Natural killer cell (primary cell): Measurements from ENCODE around the gene EPB41L4B. TPM values are rescaled to one million over a fixed set of nuclear protein-coding genes. Genes with fewer than 3 reads are reported as not detected.

ENCODE experiments used
- ATAC-seq, 3 donors: fragments of 150-1000 bp in 2 of 3; fragments of 200-7000 bp in 1 of 3; cut with Tn5 transposase; 1 replicate in 1 of 3; 2 replicates in 2 of 3; pipeline ENCODE4 v1.10.0; 2021; ENCODE audit warnings: mild to moderate bottlenecking in 2 of 3, moderate library complexity in 2 of 3
- DNase-seq, 2 donors: peaks; one replicate each; pipeline versions ENCODE4 v3.0.0 to v3.0.0-alpha.2; 2013 to 2021; ENCODE audit warnings: mixed read lengths in 1 of 2
- H3K27ac ChIP-seq: one replicate; pipeline ENCODE4 v1.5.1; 2013; ENCODE audit warnings: mild to moderate bottlenecking, low read length
- H3K27me3 ChIP-seq: one replicate; pipeline ENCODE4 v1.6.1; 2013; ENCODE audit warnings: low read length; ENCODE audit not compliant: control insufficient read depth, insufficient read depth
- H3K36me3 ChIP-seq: one replicate; pipeline ENCODE4 v1.6.1; 2013; ENCODE audit warnings: low read length; ENCODE audit not compliant: control insufficient read depth, insufficient read depth
- H3K4me1 ChIP-seq: one replicate; pipeline ENCODE4 v1.6.1; 2013; ENCODE audit warnings: low read length; ENCODE audit not compliant: control insufficient read depth, insufficient read depth
- H3K4me3 ChIP-seq: one replicate; pipeline ENCODE4 v1.5.1; 2013; ENCODE audit warnings: low read length
- H3K9me3 ChIP-seq: one replicate; pipeline ENCODE4 v1.6.1; 2013; ENCODE audit warnings: low read length; ENCODE audit not compliant: control insufficient read depth, insufficient read depth
- H3K27ac Mint-ChIP-seq, 2 donors: one replicate each; pipeline ENCODE4 v1.8.0; 2022; ENCODE audit warnings: mild to moderate bottlenecking in 2 of 2, mixed read lengths in 2 of 2, moderate library complexity in 1 of 2
- H3K27me3 Mint-ChIP-seq, 2 donors: one replicate each; pipeline ENCODE4 v1.8.0; 2022; ENCODE audit warnings: low read depth in 2 of 2, mixed read lengths in 2 of 2
- H3K36me3 Mint-ChIP-seq: one replicate; pipeline ENCODE4 v1.8.0; 2022; ENCODE audit warnings: mixed read lengths
- H3K4me1 Mint-ChIP-seq, 2 donors: one replicate each; pipeline ENCODE4 v1.8.0; 2022; ENCODE audit warnings: mixed read lengths in 2 of 2
- H3K4me3 Mint-ChIP-seq: one replicate; pipeline ENCODE4 v1.8.0; 2022; ENCODE audit warnings: mild to moderate bottlenecking, moderate library complexity, mixed read lengths
- H3K9me3 Mint-ChIP-seq, 2 donors: one replicate each; pipeline ENCODE4 v1.8.0; 2022; ENCODE audit warnings: mixed read lengths in 2 of 2
- CTCF ChIP-seq: fragments of 200-600 bp; IDR thresholded peaks from one replicate; pipeline ENCODE4 v1.8.0; 2022; ENCODE audit warnings: antibody characterized with exemption
- WGBS: methylation state at CpG from one replicate; pipeline ENCODE4 v1.1.7; 2013; ENCODE audit warnings: missing lambda C conversion rate; ENCODE audit not compliant: insufficient coverage; 5-methylcytosine and 5-hydroxymethylcytosine counted together
- intact Hi-C: fragments of 100-400 bp; cut with micrococcal nuclease; formaldehyde crosslinking; loops from one replicate; pipeline ENCODE4 v1.14.2; 2022
- total RNA-seq, 4 donors: library from RNA; stranded (reverse); fragments of 120-200 nt in 1 of 4; gene quantifications; one replicate each; pipeline versions ENCODE4 v1.2.3 to v1.2.4, GENCODE V29; 2013 to 2022

The EPB41L4B gene
- total RNA-seq, 3 donors from 2014 or later (not counting 1 experiment from before 2014, with no cell fraction given), result not detected

- Mint-ChIP-seq H3K27ac (no peak overlapping the region), H3K27me3 (peaks cover 22 to 46% of the 10 kb centered on the region in 2 donors), H3K4me3 (no peak overlapping the region), H3K36me3 (no peaks in the 10 kb centered on the region), H3K9me3 (no peaks in the 10 kb centered on the region), H3K4me1 (no peaks in the 10 kb centered on the region)
- H3K9me3 ChIP-seq, result no peaks in the 10 kb centered on the region
- TF ChIP-seq CTCF, result no peak
- no peaks in the 10 kb centered on the region for H3K4me1 ChIP-seq
- DNase-seq, result no peak
- no peaks in the 10 kb centered on the region for H3K36me3 ChIP-seq
- no peak overlapping the region for H3K4me3 ChIP-seq
- intact Hi-C loops, result loop anchor here (2.0 kb wide), 1 partner anchor 907 kb away; no protein-coding TSS in a partner anchor
- no peak overlapping the region for H3K27ac ChIP-seq
- 85% methylated on average over 6 of the region's 6 CpGs for WGBS
- ATAC-seq, result no peak
- no peaks in the 10 kb centered on the region for H3K27me3 ChIP-seq
These were observed 75.5 kb downstream of the EPB41L4B start for GRCh38 chr9:109245310-109245897.

- Histone ChIP-seq H3K27me3 (no peaks in the 10 kb centered on the region), H3K4me3 (no peak overlapping the region), H3K36me3 (no peaks in the 10 kb centered on the region), H3K9me3 (no peaks in the 10 kb centered on the region), H3K27ac (no peak overlapping the region), H3K4me1 (no peaks in the 10 kb centered on the region)
- WGBS, result 28% methylated on average over 9 of the region's 9 CpGs
- Mint-ChIP-seq H3K27me3 (peaks cover 23 to 47% of the 10 kb centered on the region in 2 donors), H3K9me3 (no peaks in the 10 kb centered on the region), H3K4me1 (no peaks in the 10 kb centered on the region), H3K4me3 (no peak overlapping the region), H3K36me3 (no peaks in the 10 kb centered on the region), H3K27ac (no peak overlapping the region)
- peak; percentile 90 for TF ChIP-seq CTCF
- ATAC-seq, result peak; percentile 71 to 95 (median 80)
- DNase-seq, result peak; percentile 49 to 80
- intact Hi-C loops, result loop anchor here (2.0 kb wide), 1 partner anchor 908 kb away; no protein-coding TSS in a partner anchor
These were observed 76.4 kb downstream of the EPB41L4B start for GRCh38 chr9:109244179-109245132.

- WGBS, result 66% methylated on average over 2 of the region's 2 CpGs
- intact Hi-C loops, result no loop called here
These were observed 78.1 kb downstream of the EPB41L4B start for GRCh38 chr9:109242741-109243140.

More at GRCh38 chr9:109242741-109243140, 78.1 kb downstream of the EPB41L4B start:
- H3K27ac ChIP-seq, result no peak overlapping the region
- no peak for TF ChIP-seq CTCF
- H3K27ac Mint-ChIP-seq, result no peak overlapping the region
- H3K36me3 ChIP-seq, result no peaks in the 10 kb centered on the region
- H3K9me3 Mint-ChIP-seq, result no peaks in the 10 kb centered on the region
- no peak overlapping the region for H3K4me3 ChIP-seq
- no peaks in the 10 kb centered on the region for H3K27me3 ChIP-seq
- no peaks in the 10 kb centered on the region for H3K36me3 Mint-ChIP-seq
- H3K4me1 ChIP-seq, result no peaks in the 10 kb centered on the region
- H3K4me1 Mint-ChIP-seq, result no peaks in the 10 kb centered on the region
- ATAC-seq, result no peak
- no peaks in the 10 kb centered on the region for H3K9me3 ChIP-seq
- no peak for DNase-seq
- no peak overlapping the region for H3K4me3 Mint-ChIP-seq
- H3K27me3 Mint-ChIP-seq, result peaks cover 35 to 64% of the 10 kb centered on the region in 2 donors
